Fibroblast of pulmonary artery (primary cell): Measurements from ENCODE around the gene PSEN1.

Experiments
- DNase-seq: peaks from one replicate; pipeline ENCODE4 v3.0.0-alpha.2; 2010; ENCODE audit warnings: low read depth
- H3K4me3 ChIP-seq: replicated peaks from 2 replicates; pipeline ENCODE4 v1.5.1; 2011; ENCODE audit warnings: low read depth, mild to moderate bottlenecking, control low read depth, low read length, moderate library complexity
- CTCF ChIP-seq: IDR thresholded peaks from 2 replicates; pipeline ENCODE4 v1.5.1; 2011; ENCODE audit warnings: mild to moderate bottlenecking, control low read depth, low read length, inconsistent platforms; ENCODE audit errors: missing control alignments

The PSEN1 gene

GRCh38 chr14:73237219-73237785, 101.0 kb downstream of the PSEN1 start, which contains the start of gene PAPLN:
Gene PAPLN (plus strand): TSS chr14:73237506. CDS start chr14:73239779, 2,273 bp downstream.
- no peak for TF ChIP-seq CTCF
- DNase-seq, result peak; percentile 44
- peak within 1 kb of the TSS; percentile 61 for H3K4me3 ChIP-seq

GRCh38 chr14:73237786-73238423, 101.6 kb downstream of the PSEN1 start:
- peak overlapping the region; percentile 61 for H3K4me3 ChIP-seq
- TF ChIP-seq CTCF, result no peak
- no peak for DNase-seq

GRCh38 chr14:73238424-73238852, 102.1 kb downstream of the PSEN1 start:
- peak overlapping the region; percentile 61 for H3K4me3 ChIP-seq
- DNase-seq, result peak; percentile 81
- no peak for TF ChIP-seq CTCF

GRCh38 chr14:73238941-73239340, 102.6 kb downstream of the PSEN1 start:
- no peak for DNase-seq
- no peak for TF ChIP-seq CTCF
- H3K4me3 ChIP-seq, result peak overlapping the region; percentile 61

- peak; percentile 62 for DNase-seq
- peak overlapping the region; percentile 61 for H3K4me3 ChIP-seq
- TF ChIP-seq CTCF, result no peak
Measured at GRCh38 chr14:73239393-73240241, 103.3 kb downstream of the PSEN1 start.

- no peak for DNase-seq
- no peak overlapping the region for H3K4me3 ChIP-seq
- TF ChIP-seq CTCF, result no peak
Measured at GRCh38 chr14:73240816-73241480, 104.6 kb downstream of the PSEN1 start.
